Myocyte (in vitro differentiated cells): ENCODE results near the gene BFSP2. TPM values are rescaled to one million over a fixed set of nuclear protein-coding genes. Genes with fewer than 3 reads are reported as not detected.
A peak's percentile ranks its signal among the peaks of the same experiment; 100 is the strongest.

Experiments used
- DNase-seq: peaks from one replicate; pipeline ENCODE4 v3.0.0-alpha.2; 2012; ENCODE audit warnings: low read depth
- total RNA-seq: library from RNA; depleted of rRNA; stranded (reverse); fragments of >200 nt; gene quantifications from 2 replicates; pipeline ENCODE4 v1.2.3, GENCODE V29; 2014

BFSP2 gene
- total RNA-seq, 1 donor from 2014 or later, result not detected

GRCh38 chr3:133414021-133414392, 14.2 kb downstream of the BFSP2 start:
- no peak for DNase-seq

- DNase-seq, result no peak
Observed at GRCh38 chr3:133418361-133418760, 18.5 kb downstream of the BFSP2 start.

GRCh38 chr3:133419151-133419909, 19.5 kb downstream of the BFSP2 start:
- no peak for DNase-seq

GRCh38 chr3:133424937-133425869, 25.3 kb downstream of the BFSP2 start:
- DNase-seq, result no peak

- DNase-seq, result no peak
Observed at GRCh38 chr3:133425898-133426297, 26.0 kb downstream of the BFSP2 start.

GRCh38 chr3:133426721-133427120, 26.9 kb downstream of the BFSP2 start:
- DNase-seq, result no peak

- no peak for DNase-seq
Observed at GRCh38 chr3:133428552-133428951, 28.7 kb downstream of the BFSP2 start.

GRCh38 chr3:133429063-133429462, 29.2 kb downstream of the BFSP2 start:
- no peak for DNase-seq

- DNase-seq, result no peak
Observed at GRCh38 chr3:133439563-133439962, 39.7 kb downstream of the BFSP2 start.

- DNase-seq, result peak; percentile 89
Observed at GRCh38 chr3:133440652-133441051, 40.8 kb downstream of the BFSP2 start.

GRCh38 chr3:133441867-133442270, 42.0 kb downstream of the BFSP2 start:
- DNase-seq, result no peak

- DNase-seq, result no peak
Observed at GRCh38 chr3:133442518-133442917, 42.7 kb downstream of the BFSP2 start.

- DNase-seq, result no peak
Observed at GRCh38 chr3:133443649-133444422, 44.0 kb downstream of the BFSP2 start.

GRCh38 chr3:133444423-133444774, 44.5 kb downstream of the BFSP2 start:
- DNase-seq, result no peak

- DNase-seq, result no peak
Observed at GRCh38 chr3:133445108-133445507, 45.3 kb downstream of the BFSP2 start.

- no peak for DNase-seq
Observed at GRCh38 chr3:133447750-133448477, 48.1 kb downstream of the BFSP2 start.

- DNase-seq, result no peak
Observed at GRCh38 chr3:133448478-133449122, 48.7 kb downstream of the BFSP2 start.

- no peak for DNase-seq
Observed at GRCh38 chr3:133451309-133451708, 51.5 kb downstream of the BFSP2 start.

- DNase-seq, result no peak
Observed at GRCh38 chr3:133452641-133453319, 52.9 kb downstream of the BFSP2 start.

- no peak for DNase-seq
Observed at GRCh38 chr3:133453383-133453782, 53.5 kb downstream of the BFSP2 start.
